Thyroid gland (tissue), 4 donors: Measurements from ENCODE around the gene UBL4B. TPM values are rescaled to one million over a fixed set of nuclear protein-coding genes. Genes with fewer than 3 reads are reported as not detected.

Experiments used
- DNase-seq, 2 donors: peaks; one replicate each; pipeline ENCODE4 v3.0.0-alpha.2; 2019
- H3K27ac ChIP-seq, 3 donors: fragments of 200-600 bp; sonication (generic); 1 replicate in 2 of 3; 2 replicates in 1 of 3; pipeline ENCODE4 v1.5.1; 2016 to 2019; ENCODE audit warnings: mild to moderate bottlenecking in 1 of 3, moderate library complexity in 1 of 3
- H3K27me3 ChIP-seq: fragments of 200-600 bp; sonication (generic); one replicate; pipeline ENCODE4 v1.5.1; 2019
- H3K36me3 ChIP-seq, 2 donors: fragments of 200-600 bp; sonication (generic); one replicate each; pipeline ENCODE4 v1.5.1; 2016 to 2019
- H3K4me1 ChIP-seq, 2 donors: fragments of 200-600 bp; sonication (generic); one replicate each; pipeline ENCODE4 v1.5.1; 2017 to 2019
- H3K4me3 ChIP-seq, 3 donors: fragments of 200-600 bp; sonication (generic); replicated peaks in 1 of 3; 1 replicate in 2 of 3; 2 replicates in 1 of 3; pipeline ENCODE4 v1.5.1; 2016; ENCODE audit warnings: mild to moderate bottlenecking in 1 of 3
- H3K9me3 ChIP-seq: fragments of 200-600 bp; sonication (generic); one replicate; pipeline ENCODE4 v1.5.1; 2017
- CTCF ChIP-seq, 6 experiments: fragments of 200-600 bp in 3 of 6; fragments of 450-650 bp in 3 of 6; sonication (generic) in 3 of 6; IDR thresholded peaks; one replicate each; pipeline ENCODE4 v1.5.1; 2016 to 2019; ENCODE audit warnings: antibody characterized with exemption in 6 of 6, mild to moderate bottlenecking in 2 of 6, inconsistent platforms in 1 of 6, moderate library complexity in 1 of 6
- POLR2A ChIP-seq, 2 donors: fragments of 450-650 bp; IDR thresholded peaks; one replicate each; pipeline ENCODE4 v1.6.1; 2017; ENCODE audit warnings: antibody characterized with exemption in 2 of 2, mild to moderate bottlenecking in 2 of 2, moderate library complexity in 1 of 2
- WGBS, 2 donors: methylation state at CpG; one replicate each; pipeline ENCODE4 v1.1.5; 2017; 5-methylcytosine and 5-hydroxymethylcytosine counted together
- intact Hi-C: fragments of 100-400 bp; cut with DNase I; formaldehyde crosslinking; loops from one replicate; pipeline ENCODE4 v1.15.1; 2023
- total RNA-seq, 4 donors: library from RNA; depleted of rRNA; stranded (reverse); fragments of >200 nt; gene quantifications; one replicate each; pipeline ENCODE4 v1.2.3, GENCODE V29; 2016

Gene UBL4B
- total RNA-seq, 4 donors from 2014 or later: 0.27 TPM; not detected in 3

- intact Hi-C loops: no loop called here
- 9 to 10% methylated on average over 31 of the region's 37 CpGs for WGBS, 2 donors
- TF ChIP-seq POLR2A (IDR thresholded peaks at IDR 0.05): no peak
- no peak for TF ChIP-seq CTCF (IDR thresholded peaks at IDR 0.05)
Observed at GRCh38 chr1:110151175-110151669, 39.0 kb downstream of the UBL4B start.

GRCh38 chr1:110152133-110152785 is 40.0 kb downstream of the UBL4B start:
- H3K4me3 ChIP-seq: no peak overlapping the region
- no peak for DNase-seq
- H3K36me3 ChIP-seq: no peaks in the 10 kb centered on the region
- no peak overlapping the region for H3K27ac ChIP-seq
- no peak for TF ChIP-seq CTCF (IDR thresholded peaks at IDR 0.05)
- TF ChIP-seq POLR2A (IDR thresholded peaks at IDR 0.05): no peak
- intact Hi-C loops: no loop called here
- H3K4me1 ChIP-seq: peaks cover 0 to 11% of the 10 kb centered on the region in 2 donors
- no peaks in the 10 kb centered on the region for H3K9me3 ChIP-seq
- WGBS, 2 donors: 66 to 69% methylated on average over 6 to 8 of the region's 8 CpGs
- H3K27me3 ChIP-seq: no peaks in the 10 kb centered on the region

More at GRCh38 chr1:110151175-110151669, 39.0 kb downstream of the UBL4B start:
- H3K27ac ChIP-seq: no peak overlapping the region
- H3K36me3 ChIP-seq: no peaks in the 10 kb centered on the region
- no peak for DNase-seq
- H3K4me1 ChIP-seq: peaks cover 0 to 11% of the 10 kb centered on the region in 2 donors
- H3K27me3 ChIP-seq: no peaks in the 10 kb centered on the region
- H3K9me3 ChIP-seq: no peaks in the 10 kb centered on the region
- H3K4me3 ChIP-seq: no peak overlapping the region

GRCh38 chr1:110153407-110153950 is 41.2 kb downstream of the UBL4B start:
- no peak for TF ChIP-seq POLR2A (IDR thresholded peaks at IDR 0.05)
- no peak for TF ChIP-seq CTCF (IDR thresholded peaks at IDR 0.05)
- Histone ChIP-seq H3K36me3 (no peaks in the 10 kb centered on the region), H3K9me3 (no peaks in the 10 kb centered on the region), H3K27ac (no peak overlapping the region), H3K4me3 (no peak overlapping the region), H3K27me3 (no peaks in the 10 kb centered on the region), H3K4me1 (peaks cover 0 to 11% of the 10 kb centered on the region in 2 donors)
- DNase-seq: no peak
- intact Hi-C loops: no loop called here

GRCh38 chr1:110155878-110156522 is 43.8 kb downstream of the UBL4B start:
- peak; percentile 67 to 77 for DNase-seq
- Histone ChIP-seq H3K36me3 (no peaks in the 10 kb centered on the region), H3K27ac (no peak overlapping the region), H3K4me1 (peaks cover 0 to 2% of the 10 kb centered on the region in 2 donors), H3K27me3 (no peaks in the 10 kb centered on the region), H3K9me3 (no peaks in the 10 kb centered on the region), H3K4me3 (no peak overlapping the region)
- TF ChIP-seq CTCF (IDR thresholded peaks at IDR 0.05): no peak
- no peak for TF ChIP-seq POLR2A (IDR thresholded peaks at IDR 0.05)
- intact Hi-C loops: no loop called here
- 10 to 15% methylated on average over 6 to 7 of the region's 7 CpGs for WGBS, 2 donors

GRCh38 chr1:110158261-110158660 is 46.0 kb downstream of the UBL4B start:
- no peaks in the 10 kb centered on the region for H3K4me1 ChIP-seq
- no peaks in the 10 kb centered on the region for H3K36me3 ChIP-seq
- H3K27ac ChIP-seq: no peak overlapping the region
- no peak for DNase-seq
- intact Hi-C loops: no loop called here
- no peak for TF ChIP-seq CTCF (IDR thresholded peaks at IDR 0.05)
- TF ChIP-seq POLR2A (IDR thresholded peaks at IDR 0.05): no peak
- H3K4me3 ChIP-seq: no peak overlapping the region
- 72 to 82% methylated on average over 5 of the region's 5 CpGs for WGBS, 2 donors
- no peaks in the 10 kb centered on the region for H3K9me3 ChIP-seq
- H3K27me3 ChIP-seq: no peaks in the 10 kb centered on the region
